Endothelial cell (in vitro differentiated cells): ENCODE data around the gene CKM. TPM values are rescaled to one million over a fixed set of nuclear protein-coding genes. Genes with fewer than 3 reads are reported as not detected.
A peak's percentile ranks its signal among the peaks of the same experiment; 100 is the strongest.

Source experiments
- DNase-seq: peaks from one replicate; pipeline ENCODE4 v3.0.0; 2021; ENCODE audit warnings: low spot score
- H3K27ac Mint-ChIP-seq: one replicate; pipeline ENCODE4 v1.8.0; 2021; ENCODE audit warnings: mixed read lengths, inconsistent platforms; ENCODE audit not compliant: unreplicated experiment
- H3K27me3 Mint-ChIP-seq: one replicate; pipeline ENCODE4 v1.8.0; 2021; ENCODE audit warnings: mild to moderate bottlenecking, moderate library complexity, mixed read lengths, inconsistent platforms; ENCODE audit not compliant: unreplicated experiment
- H3K36me3 Mint-ChIP-seq: one replicate; pipeline ENCODE4 v1.8.0; 2021; ENCODE audit warnings: mild to moderate bottlenecking, low read depth, mixed read lengths, inconsistent platforms; ENCODE audit not compliant: unreplicated experiment
- H3K4me1 Mint-ChIP-seq: one replicate; pipeline ENCODE4 v1.8.0; 2021; ENCODE audit warnings: mild to moderate bottlenecking, mixed read lengths, inconsistent platforms; ENCODE audit not compliant: unreplicated experiment
- H3K4me3 Mint-ChIP-seq: one replicate; pipeline ENCODE4 v1.8.0; 2021; ENCODE audit warnings: mild to moderate bottlenecking, mixed read lengths, inconsistent platforms; ENCODE audit not compliant: unreplicated experiment
- H3K9me3 Mint-ChIP-seq: one replicate; pipeline ENCODE4 v1.8.0; 2021; ENCODE audit warnings: mixed read lengths, inconsistent platforms; ENCODE audit not compliant: unreplicated experiment
- long read RNA-seq: library from polyadenylated mRNA; unstranded; transcript quantifications from one replicate; pipeline ENCODE4 v2.0.0, GENCODE V29; 2020; ENCODE audit not compliant: unreplicated experiment
- total RNA-seq: library from RNA; stranded (reverse); fragmentation: NEBNext Ultra II Directional; extraction: Animal tissue kit (Norgen Biotek cat#: 25700); gene quantifications from one replicate; pipeline ENCODE4 v1.2.1, GENCODE V29; 2021; ENCODE audit not compliant: unreplicated experiment
- TF ChIP-seq, protein P1 (sequence below): fragments of 200-600 bp; sonication (generic); IDR thresholded peaks from one replicate; pipeline ENCODE4 v1.5.0; 2021; ENCODE audit warnings: antibody characterized with exemption; ENCODE audit not compliant: unreplicated experiment

Gene CKM
- not detected for total RNA-seq
- long read RNA-seq = 0 reads

DNA sequence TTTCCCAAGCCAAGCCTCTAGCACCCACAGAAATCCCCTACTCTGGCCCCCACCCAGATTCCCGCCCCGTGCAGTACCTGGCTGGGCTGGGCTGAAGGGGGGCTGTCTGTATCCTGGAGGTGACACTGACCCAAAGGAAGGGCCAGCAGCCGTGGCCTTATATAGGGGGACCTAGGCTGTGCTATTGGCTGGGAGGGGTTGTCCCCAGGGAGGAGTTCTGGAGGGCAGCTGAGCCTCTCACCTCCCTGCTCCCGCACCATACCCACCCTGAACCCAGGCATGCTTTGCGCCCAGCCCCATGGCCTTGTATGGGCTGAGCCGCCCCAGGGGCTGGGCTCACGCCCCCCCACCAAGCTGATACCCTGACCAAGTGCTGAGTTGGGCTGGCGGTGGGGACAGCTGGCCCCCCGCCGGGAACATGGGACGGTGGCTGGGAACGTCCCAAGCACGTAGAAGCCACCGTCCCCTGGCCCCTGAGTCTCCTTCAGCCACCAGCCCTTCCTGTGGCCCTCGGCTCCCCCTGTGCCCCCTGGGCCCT is at the start of gene CKM:
Gene CKM, minus strand, starts transcription at position 132 of the 538 bp plus-strand sequence. CDS start 3,162 bp downstream, outside the sequence.
- H3K27me3 Mint-ChIP-seq = peaks cover 12% of the 10 kb centered on the region
- H3K9me3 Mint-ChIP-seq = no peaks in the 10 kb centered on the region
- H3K4me1 Mint-ChIP-seq = no peaks in the 10 kb centered on the region
- TF ChIP-seq, protein P1, sequence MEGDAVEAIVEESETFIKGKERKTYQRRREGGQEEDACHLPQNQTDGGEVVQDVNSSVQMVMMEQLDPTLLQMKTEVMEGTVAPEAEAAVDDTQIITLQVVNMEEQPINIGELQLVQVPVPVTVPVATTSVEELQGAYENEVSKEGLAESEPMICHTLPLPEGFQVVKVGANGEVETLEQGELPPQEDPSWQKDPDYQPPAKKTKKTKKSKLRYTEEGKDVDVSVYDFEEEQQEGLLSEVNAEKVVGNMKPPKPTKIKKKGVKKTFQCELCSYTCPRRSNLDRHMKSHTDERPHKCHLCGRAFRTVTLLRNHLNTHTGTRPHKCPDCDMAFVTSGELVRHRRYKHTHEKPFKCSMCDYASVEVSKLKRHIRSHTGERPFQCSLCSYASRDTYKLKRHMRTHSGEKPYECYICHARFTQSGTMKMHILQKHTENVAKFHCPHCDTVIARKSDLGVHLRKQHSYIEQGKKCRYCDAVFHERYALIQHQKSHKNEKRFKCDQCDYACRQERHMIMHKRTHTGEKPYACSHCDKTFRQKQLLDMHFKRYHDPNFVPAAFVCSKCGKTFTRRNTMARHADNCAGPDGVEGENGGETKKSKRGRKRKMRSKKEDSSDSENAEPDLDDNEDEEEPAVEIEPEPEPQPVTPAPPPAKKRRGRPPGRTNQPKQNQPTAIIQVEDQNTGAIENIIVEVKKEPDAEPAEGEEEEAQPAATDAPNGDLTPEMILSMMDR = no peak
- no peak within 1 kb of the TSS for H3K27ac Mint-ChIP-seq
- H3K4me3 Mint-ChIP-seq = peak within 1 kb of the TSS; percentile 42
- H3K36me3 Mint-ChIP-seq = no peaks in the 10 kb centered on the region
- no peak for DNase-seq

DNA sequence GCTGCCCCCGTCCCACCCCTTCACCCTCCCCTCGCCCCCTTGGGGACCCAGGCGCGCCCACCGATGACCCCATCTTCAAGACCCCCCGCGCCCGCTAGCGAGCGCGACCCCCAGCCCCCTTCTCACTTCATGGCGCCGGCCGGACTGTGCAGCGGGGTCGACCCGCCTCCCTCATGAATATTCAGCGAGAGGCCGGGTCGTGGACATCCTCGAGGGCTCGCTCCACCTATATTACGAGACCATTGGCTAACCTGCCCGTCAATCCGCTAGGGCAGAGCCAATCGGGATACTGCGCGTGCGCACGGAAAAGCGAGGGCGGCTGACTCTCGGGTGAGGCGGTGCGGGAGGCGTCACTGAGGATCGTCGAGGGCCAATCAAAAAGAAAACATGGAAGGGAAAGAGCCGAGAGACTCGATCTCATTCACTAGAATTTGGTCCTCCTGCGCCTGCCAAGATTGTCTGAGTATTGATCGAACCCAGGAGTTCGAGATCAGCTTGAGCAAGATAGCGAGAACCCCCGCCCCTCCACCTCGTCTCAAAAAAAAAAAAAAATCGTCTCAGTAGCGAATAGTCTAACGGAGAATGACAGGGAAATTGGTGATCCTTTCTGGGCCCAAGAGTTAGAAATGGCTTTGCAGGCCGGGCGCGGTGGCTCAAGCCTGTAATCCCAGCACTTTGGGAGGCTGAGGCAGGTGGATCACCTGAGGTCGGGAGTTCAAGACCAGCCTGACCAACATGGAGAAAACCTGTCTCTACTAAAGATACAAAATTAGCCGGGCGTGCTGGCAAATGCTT is 47.9 kb upstream of the CKM start, which contains the start of gene ERCC2:
Gene ERCC2, minus strand, starts transcription at position 164 of the 795 bp plus-strand sequence. Its CDS starts 33 bp downstream, at position 131.
- H3K4me3 Mint-ChIP-seq = peak within 1 kb of the TSS; percentile 91

DNA sequence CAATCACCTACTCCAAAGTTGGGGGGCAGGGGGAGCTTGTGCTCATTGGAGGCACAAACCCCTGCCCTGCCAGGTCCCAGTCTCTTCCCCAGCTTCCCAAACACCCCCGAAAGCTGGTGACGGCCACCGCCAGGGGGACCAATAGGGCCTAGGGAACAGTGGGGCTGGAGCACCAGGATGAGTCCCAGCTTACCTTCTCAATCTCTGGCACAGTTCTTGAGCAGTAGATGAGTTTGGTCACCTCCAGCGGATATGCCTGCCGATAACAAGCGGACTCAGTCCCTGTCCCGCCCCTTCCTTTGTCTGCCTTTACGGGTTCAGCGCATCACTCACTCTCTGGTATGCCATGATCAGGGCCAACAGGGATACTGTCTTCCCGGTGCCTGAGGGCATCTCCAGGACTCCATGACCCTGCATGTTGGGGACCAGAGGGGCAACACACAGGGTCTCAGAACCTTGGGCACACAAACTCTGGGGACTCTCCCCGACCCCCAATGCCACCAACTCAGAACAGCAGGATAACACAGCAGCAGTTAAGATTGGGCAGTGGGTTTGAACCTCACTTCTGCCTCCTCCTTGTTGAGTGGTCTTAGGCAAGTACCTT is 46.2 kb upstream of the CKM start:
- no peak for DNase-seq
- Mint-ChIP-seq H3K9me3 (no peaks in the 10 kb centered on the region), H3K27me3 (peaks cover 3% of the 10 kb centered on the region), H3K36me3 (no peaks in the 10 kb centered on the region), H3K4me1 (no peaks in the 10 kb centered on the region), H3K4me3 (peak overlapping the region; percentile 34), H3K27ac (no peak overlapping the region)
- TF ChIP-seq, protein P1 = no peak

More for the DNA sequence above, 47.9 kb upstream of the CKM start, which contains the start of gene ERCC2:
- H3K9me3 Mint-ChIP-seq = no peaks in the 10 kb centered on the region
- H3K4me1 Mint-ChIP-seq = no peaks in the 10 kb centered on the region
- peak; percentile 100 for DNase-seq
- no peaks in the 10 kb centered on the region for H3K36me3 Mint-ChIP-seq
- H3K27ac Mint-ChIP-seq = peak within 1 kb of the TSS; percentile 94
- TF ChIP-seq, protein P1 = no peak
- peaks cover 3% of the 10 kb centered on the region for H3K27me3 Mint-ChIP-seq

DNA sequence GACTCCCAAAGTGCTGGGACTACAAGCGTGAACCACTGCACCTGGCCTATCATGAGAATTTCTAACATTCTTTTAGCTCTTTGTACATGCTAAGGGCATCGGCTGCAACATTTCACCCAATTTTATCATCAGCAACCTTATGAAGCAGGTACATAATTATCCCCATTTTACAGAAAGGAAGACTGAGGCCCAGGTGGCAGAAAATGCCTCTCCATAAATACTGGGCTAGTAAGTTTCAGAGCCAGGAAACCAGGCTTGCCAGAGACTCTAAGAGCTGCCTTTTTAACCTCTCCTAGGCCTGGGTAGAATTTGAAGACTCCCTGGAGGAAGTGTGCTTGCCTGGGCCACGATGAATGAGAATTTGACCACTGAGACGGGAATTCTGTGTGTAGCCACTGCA is 45.5 kb upstream of the CKM start:
- H3K9me3 Mint-ChIP-seq = no peaks in the 10 kb centered on the region
- TF ChIP-seq, protein P1 = no peak
- DNase-seq = no peak
- no peaks in the 10 kb centered on the region for H3K36me3 Mint-ChIP-seq
- H3K27ac Mint-ChIP-seq = no peak overlapping the region
- peak overlapping the region; percentile 15 for H3K4me3 Mint-ChIP-seq
- H3K4me1 Mint-ChIP-seq = no peaks in the 10 kb centered on the region
- peaks cover 3% of the 10 kb centered on the region for H3K27me3 Mint-ChIP-seq
